ENCODE results near the gene TPPP. TPM values are rescaled to one million over a fixed set of nuclear protein-coding genes. Genes with fewer than 3 reads are reported as not detected.

The TPPP gene
- total RNA-seq, 1 experiment from 2014 or later = 0.12 TPM

DNA sequence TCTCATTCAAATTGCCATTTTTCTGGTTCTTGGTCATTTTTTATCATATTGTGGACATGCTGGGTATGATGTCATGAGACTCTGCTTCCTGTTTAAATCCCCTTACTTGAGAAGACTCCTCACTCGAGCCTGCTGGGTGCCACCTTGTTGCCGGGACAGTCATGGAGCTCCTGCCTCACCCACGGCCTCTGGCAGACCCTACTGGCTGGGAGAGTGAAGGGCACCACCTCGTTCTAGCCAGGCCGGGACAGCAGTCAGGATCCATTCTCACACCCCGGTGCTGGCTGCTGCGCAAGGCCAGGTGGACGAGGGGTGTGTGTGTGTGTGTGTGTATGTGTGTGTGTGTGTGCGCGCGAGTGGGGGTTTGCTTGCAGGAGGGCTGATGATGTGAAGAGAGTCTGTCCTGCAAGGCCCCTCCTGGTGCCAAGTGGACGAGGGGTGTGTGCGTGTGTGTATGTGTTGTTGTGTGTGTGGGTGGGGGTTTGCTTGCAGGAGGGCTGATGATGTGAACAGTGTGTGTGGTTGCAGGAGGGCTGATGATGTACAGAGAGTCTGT is 76.6 kb downstream of the TPPP start:
- Mint-ChIP-seq H3K27me3 (ENCODE audit: insufficient read depth, unreplicated experiment) (no peaks in the 10 kb centered on the region), H3K4me3 (ENCODE audit: unreplicated experiment) (no peak overlapping the region), H3K36me3 (ENCODE audit: insufficient read depth, unreplicated experiment) (peaks cover 30% of the 10 kb centered on the region), H3K9me3 (ENCODE audit: unreplicated experiment) (peaks cover 10% of the 10 kb centered on the region), H3K27ac (ENCODE audit: low read depth, unreplicated experiment) (no peak overlapping the region), H3K4me1 (ENCODE audit: insufficient read depth, unreplicated experiment) (peaks cover 18% of the 10 kb centered on the region)
- intact Hi-C loops (cut with micrococcal nuclease) = no loop called here
- no TSS peak for BruUV-seq (replicated peaks)
- CTCF ChIA-PET = no interaction called here
- POLR2A ChIA-PET = interaction anchor here (0.7 kb wide), 1 partner anchor 270 kb away, joined by 3 read pairs; no protein-coding TSS in a partner anchor
- TF ChIP-seq, protein P1, sequence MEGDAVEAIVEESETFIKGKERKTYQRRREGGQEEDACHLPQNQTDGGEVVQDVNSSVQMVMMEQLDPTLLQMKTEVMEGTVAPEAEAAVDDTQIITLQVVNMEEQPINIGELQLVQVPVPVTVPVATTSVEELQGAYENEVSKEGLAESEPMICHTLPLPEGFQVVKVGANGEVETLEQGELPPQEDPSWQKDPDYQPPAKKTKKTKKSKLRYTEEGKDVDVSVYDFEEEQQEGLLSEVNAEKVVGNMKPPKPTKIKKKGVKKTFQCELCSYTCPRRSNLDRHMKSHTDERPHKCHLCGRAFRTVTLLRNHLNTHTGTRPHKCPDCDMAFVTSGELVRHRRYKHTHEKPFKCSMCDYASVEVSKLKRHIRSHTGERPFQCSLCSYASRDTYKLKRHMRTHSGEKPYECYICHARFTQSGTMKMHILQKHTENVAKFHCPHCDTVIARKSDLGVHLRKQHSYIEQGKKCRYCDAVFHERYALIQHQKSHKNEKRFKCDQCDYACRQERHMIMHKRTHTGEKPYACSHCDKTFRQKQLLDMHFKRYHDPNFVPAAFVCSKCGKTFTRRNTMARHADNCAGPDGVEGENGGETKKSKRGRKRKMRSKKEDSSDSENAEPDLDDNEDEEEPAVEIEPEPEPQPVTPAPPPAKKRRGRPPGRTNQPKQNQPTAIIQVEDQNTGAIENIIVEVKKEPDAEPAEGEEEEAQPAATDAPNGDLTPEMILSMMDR (IDR thresholded peaks at IDR 0.05; ENCODE audit: unreplicated experiment) = no peak
- DNase-seq (ENCODE audit: unreplicated experiment) = no peak

DNA sequence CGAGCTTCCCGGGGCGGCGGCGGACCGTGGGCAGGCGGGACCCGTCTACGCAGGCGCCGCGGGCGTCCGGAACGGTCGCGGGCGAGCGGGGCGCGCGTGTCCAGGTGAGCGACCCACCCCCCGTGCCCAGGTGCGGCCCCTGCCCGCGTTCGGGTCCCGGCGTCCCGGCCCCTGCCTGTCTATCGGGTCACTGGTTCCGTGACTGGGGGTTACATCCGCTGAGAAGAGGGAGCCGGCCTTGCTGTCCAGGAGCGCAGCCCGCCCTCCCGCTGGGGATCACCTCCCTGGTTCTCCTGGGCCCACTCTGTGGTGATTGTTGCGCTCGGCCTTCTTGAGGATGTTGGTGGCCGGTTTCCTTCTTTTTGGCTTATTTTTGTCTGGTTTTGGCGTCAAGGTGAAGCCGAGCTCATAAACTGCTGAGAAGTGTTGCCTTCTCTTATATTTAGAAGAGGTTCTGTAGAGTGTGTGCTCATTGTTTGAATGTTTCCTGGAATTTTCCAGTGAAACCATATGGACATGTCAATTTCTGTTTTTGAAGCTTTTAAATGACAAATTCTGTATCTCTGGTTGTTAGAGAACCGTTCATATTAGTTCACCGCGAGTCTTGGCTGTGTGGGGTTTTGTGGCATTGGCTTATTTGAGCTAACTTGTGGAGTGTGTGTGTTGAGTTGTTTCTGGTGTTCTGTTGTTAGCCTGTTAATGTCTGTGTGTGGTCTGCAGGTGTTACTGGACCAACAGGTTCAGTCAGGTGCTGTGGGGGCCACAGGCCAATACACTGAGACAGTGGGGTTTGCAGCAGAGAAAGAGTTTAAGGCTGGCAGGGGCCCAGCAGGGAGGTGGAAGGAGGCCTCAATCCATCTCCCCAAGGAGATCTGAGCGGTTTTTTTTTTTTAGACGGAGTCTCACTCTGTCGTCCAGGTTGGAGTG is 80.4 kb downstream of the TPPP start:
- H3K27me3 Mint-ChIP-seq (ENCODE audit: insufficient read depth, unreplicated experiment) = no peaks in the 10 kb centered on the region

DNA sequence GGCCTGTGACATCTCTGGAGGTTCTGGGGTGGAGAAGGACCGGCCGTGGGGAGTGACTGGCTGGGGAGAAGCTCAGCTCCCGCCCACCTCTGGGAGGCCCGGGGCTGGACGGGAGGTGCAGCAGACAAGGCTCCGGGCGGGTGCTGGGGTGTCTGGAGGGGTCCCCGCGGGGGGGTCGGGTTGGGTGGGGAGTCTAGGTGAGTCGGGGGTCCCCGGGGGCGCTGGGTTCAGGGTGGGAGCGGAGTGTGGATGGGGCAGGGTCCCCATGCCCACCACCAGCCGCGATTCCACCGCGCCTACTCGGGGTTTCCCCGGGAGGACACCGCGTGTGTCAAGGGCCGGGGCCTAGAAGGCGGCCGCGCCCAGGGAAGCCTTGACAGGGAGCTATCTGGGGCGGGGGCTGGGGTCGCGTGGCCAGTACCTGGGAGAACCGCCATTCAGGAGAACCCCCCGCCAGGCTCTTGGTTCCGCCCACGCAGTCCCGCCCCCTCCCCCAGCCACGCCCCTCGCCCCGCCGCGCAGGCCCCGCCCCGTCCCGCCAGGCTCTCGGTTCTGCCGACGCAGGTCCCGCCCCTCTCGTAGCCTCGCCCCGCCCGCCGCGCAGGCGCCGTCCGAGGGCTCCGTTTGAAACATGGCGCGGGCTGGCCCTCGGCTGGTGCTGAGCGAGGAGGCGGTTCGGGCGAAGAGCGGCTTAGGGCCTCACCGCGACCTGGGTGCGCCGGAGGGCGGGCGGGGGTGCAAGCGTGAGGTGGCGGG is 81.2 kb downstream of the TPPP start, which contains the start of gene CEP72:
Gene CEP72 (plus strand): TSS at position 610 of the 756 bp plus-strand sequence. CDS start 22 bp downstream, at position 632.
- peak within 1 kb of the TSS; percentile 93 for H3K27ac Mint-ChIP-seq (ENCODE audit: low read depth, unreplicated experiment)
- BruUV-seq (replicated peaks) = no TSS peak
- H3K36me3 Mint-ChIP-seq (ENCODE audit: insufficient read depth, unreplicated experiment) = peaks cover 21% of the 10 kb centered on the region
- TF ChIP-seq, protein P1 (IDR thresholded peaks at IDR 0.05; ENCODE audit: unreplicated experiment) = no peak
- peaks cover 10% of the 10 kb centered on the region for H3K9me3 Mint-ChIP-seq (ENCODE audit: unreplicated experiment)
- POLR2A ChIA-PET = interaction anchor here (0.7 to 1.9 kb wide), 6 partner anchors 95 to 300 kb away, joined by 3 to 8 read pairs (median 4); no protein-coding TSS in a partner anchor
- CTCF ChIA-PET = interaction anchor here (0.8 to 1.5 kb wide), 2 partner anchors 165 to 562 kb away, joined by 5 to 8 read pairs; no protein-coding TSS in a partner anchor
- H3K27me3 Mint-ChIP-seq (ENCODE audit: insufficient read depth, unreplicated experiment) = no peaks in the 10 kb centered on the region
- DNase-seq (ENCODE audit: unreplicated experiment) = peak; percentile 85
- H3K4me3 Mint-ChIP-seq (ENCODE audit: unreplicated experiment) = peak within 1 kb of the TSS; percentile 81
- H3K4me1 Mint-ChIP-seq (ENCODE audit: insufficient read depth, unreplicated experiment) = peaks cover 18% of the 10 kb centered on the region
- intact Hi-C loops (cut with micrococcal nuclease) = no loop called here

More for the DNA sequence above, 80.4 kb downstream of the TPPP start:
- peak overlapping the region; percentile 93 for H3K27ac Mint-ChIP-seq (ENCODE audit: low read depth, unreplicated experiment)
- ChIA-PET POLR2A (interaction anchor here (0.6 to 1.9 kb wide), 12 partner anchors 20 to 299 kb away, joined by 3 to 8 read pairs (median 4); no protein-coding TSS in a partner anchor), CTCF (interaction anchor here (0.6 to 1.5 kb wide), 3 partner anchors 12 to 166 kb away, joined by 4 to 8 read pairs (median 7); no protein-coding TSS in a partner anchor)
- H3K4me3 Mint-ChIP-seq (ENCODE audit: unreplicated experiment) = peak overlapping the region; percentile 81
- peaks cover 10% of the 10 kb centered on the region for H3K9me3 Mint-ChIP-seq (ENCODE audit: unreplicated experiment)
- H3K36me3 Mint-ChIP-seq (ENCODE audit: insufficient read depth, unreplicated experiment) = peaks cover 23% of the 10 kb centered on the region
- BruUV-seq (replicated peaks) = TSS peak; percentile 2
- peak; percentile 18 for DNase-seq (ENCODE audit: unreplicated experiment)
- H3K4me1 Mint-ChIP-seq (ENCODE audit: insufficient read depth, unreplicated experiment) = peaks cover 18% of the 10 kb centered on the region
- TF ChIP-seq, protein P1 (IDR thresholded peaks at IDR 0.05; ENCODE audit: unreplicated experiment) = no peak
- intact Hi-C loops (cut with micrococcal nuclease) = no loop called here
